ENCODE data around the gene MZT2A.
"Not testable (repeated sequence)": the region's sequence is repeated elsewhere in the genome, so short reads cannot be mapped to it uniquely, and the experiment has no call there.

MZT2A gene

DNA sequence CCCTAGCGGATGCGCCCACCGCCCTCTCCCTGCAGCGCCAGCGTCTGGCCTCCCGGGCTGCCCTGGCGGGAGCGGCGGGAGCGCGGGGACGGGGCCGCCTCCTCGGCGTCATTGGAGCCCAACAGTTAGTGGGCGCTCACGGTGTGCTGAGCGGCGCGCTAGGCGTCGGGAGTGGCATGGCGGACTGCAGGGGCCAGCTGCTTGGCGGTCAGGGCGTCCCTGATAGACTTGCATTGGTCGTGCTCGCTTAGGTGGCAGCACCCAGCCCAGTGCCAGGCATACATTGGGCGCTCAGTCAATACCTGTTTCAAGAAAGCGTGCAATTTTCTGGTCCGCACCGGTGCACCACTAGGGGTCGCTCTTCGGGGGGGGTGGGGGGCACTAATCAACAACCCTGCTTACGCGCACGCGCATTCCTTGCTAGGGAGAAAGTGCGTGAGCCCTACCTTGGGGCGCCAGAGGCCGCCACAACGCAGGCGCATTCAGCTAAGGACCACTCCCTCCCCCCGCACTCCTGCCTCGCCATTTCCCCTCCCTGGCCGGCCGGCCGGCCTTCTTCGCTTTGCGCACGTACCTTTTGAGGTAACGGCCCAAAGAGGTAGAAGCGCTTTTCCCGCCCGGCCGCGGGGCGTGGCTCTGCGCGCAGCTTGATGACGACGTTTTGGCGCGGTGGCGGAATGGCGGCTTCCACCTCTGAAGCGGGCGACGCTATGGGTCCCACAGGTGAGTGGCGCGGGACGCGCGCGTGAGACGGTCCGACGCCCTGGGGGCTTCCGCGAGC, 411 bp upstream of the MZT2A start:
- peak; percentile 75 to 92 (median 86) for DNase-seq (ENCODE audit: low read depth in 3 of 3, low spot score in 1 of 3)

DNA sequence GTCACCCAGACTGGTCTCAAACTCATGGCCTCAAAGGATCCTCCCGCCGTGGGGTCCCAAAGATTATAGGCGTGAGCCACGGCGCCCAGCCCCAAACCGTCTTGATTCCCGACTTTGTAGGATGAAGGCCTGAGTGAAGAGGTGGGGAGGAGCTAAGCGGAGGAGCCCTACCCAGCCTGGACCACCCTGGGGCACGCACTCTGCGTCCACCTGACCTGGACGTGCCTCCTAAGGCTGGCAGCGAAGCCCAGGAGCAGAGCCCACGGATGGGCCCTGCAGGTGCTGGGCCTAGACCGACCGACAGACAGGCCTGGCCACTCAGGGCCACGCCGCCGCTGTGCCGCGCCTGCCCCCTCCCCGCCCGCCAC, 744 bp downstream of the MZT2A start:
- not testable (repeated sequence) for DNase-seq (ENCODE audit: low read depth in 3 of 3, low spot score in 1 of 3)

DNA sequence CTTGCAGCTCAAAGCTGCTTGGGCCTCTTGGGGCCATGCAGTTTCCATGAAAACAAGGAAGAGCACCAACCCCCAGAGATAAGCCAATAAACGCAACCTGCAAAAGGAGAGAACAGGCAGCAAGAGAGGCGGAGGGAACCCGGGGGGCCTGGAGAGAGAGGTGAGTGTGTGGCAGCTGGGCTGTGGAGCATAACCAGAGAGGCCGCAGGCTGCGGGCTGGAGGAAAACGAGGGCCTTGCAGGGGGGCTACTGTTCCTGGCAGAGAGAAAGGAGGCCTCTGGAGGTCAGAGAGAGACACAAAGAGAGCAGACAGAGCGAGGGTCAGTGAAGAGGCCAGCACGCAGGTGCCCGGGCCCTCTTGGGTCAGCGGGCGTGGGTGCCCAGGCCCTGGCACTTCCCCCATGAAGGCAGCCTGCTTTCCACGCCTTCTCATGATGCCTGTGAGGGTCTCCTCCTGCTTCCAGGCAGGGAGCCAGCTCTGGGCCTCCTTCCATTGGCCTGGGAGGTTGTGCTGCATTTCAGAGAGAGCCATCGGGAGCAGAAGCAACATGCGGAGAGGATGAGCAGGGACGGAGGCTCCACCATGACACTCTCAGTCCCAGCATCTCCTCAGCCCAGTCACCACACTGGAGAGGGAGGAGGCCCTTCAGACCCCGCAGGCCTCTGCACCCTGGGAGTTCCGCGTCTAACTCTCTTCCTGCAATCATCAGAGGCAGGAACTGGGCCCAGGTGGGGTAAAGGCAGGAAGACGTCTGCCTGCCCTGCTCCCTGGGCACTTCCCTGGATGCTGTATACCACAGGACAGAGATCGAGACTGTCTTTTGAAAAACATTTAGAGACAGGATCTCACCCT, 1.4 kb downstream of the MZT2A start:
- peak in 1 of 3 donors; percentile 6 for DNase-seq (ENCODE audit: low read depth in 3 of 3, low spot score in 1 of 3)

DNA sequence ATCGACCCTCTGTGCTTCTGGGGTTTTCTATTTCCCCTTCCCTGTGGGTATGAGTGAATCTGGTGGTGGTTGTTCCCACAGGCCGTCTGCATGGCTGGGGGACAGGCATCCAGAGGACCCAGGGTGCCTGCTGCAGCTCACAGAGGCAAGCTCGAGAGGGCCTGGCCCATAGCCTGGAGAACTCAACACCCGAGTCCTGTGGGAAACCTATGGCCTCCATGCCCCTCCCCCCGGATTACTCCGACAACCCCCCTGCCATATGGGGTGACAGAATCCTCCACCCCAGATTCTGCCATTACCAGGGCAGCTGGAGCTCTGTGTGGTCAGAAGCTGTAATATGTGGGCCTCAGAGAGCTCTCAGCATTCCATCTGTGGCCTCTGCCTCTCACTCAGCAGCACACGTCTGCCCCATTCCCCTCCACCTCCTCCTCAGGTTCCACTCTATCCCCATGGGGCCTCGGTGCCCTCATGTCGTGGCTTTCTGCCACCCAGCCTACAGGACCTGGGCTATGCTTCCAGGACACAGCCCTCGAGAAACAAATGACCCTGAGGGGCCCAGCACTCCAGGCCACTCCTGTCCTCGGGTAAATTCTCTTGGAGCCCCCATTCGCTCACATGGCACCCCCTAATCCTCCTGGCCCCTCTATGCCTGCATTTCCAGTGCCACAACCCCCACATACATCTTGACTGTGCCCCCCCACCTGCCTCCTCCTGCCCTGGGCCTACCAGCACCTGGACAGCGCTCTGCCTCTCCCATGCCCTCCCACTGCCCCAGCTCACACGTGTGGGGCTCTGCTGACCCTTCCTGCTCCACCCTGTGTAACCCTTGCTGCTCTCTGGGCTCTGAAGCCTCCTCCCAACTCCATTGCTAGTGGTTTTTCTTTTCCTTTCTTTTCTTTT, 3.6 kb downstream of the MZT2A start:
- DNase-seq (ENCODE audit: low read depth in 3 of 3, low spot score in 1 of 3): no peak

DNA sequence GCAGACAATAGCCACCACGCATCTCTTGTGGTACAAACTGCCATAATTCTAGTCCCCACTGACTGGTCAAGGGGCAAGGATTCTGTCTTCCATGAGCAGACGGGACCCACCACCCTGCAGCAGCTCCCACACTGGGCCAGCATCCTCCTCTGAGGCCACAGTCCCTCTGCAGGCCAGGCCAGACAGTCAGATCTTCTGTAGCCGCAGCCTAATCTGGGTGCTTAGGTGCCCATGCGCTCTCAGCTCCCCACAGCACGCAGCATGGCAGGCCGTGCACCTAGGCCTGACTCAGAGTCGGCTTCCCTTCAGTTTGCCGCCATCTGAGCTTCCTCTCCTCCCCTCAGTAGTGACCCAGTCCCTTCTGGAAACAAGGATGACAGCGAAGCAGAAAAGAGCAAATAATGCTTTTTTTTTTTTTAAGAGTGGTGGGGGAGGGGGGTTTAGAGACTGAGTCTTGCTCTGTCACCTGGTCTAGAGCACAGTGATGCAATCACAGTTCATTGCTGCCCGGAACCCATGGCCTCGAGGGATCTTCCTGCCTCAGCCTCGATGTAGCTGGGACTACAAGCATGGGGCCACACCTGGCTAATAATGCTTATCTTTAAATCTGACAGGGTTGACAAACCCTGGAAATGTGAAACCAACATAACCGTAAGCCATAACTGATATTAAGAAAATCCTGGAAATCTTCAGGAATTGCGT, 5.8 kb downstream of the MZT2A start:
- DNase-seq (ENCODE audit: low read depth in 3 of 3, low spot score in 1 of 3): not testable (repeated sequence)

DNA sequence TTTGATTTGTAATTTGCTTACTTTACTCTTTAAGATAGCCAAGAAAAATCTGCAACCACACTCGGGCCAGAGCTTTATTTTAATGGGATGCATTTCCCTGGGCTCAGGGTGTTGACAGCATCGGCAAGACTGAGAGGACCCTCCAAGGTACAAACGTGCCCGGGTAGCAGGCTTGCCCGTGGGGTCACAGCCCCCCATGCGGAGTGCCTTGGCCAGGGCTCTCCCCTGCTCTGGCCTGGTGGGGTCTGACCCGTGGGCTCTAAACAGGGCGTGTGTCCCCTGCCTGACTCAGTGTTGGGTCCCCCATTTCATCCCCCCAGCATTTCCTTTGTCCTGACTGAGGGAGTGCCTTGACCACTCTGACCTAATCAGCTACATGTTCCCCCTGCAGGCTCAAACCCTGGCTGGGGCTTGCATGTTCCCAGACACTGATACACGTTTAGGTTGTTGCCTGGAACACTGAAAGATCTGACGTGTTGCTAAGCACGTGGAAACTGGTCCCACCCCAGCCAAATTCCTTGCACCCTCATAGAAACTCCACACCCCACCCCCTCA, 7.2 kb downstream of the MZT2A start:
- DNase-seq (ENCODE audit: low read depth in 3 of 3, low spot score in 1 of 3): not testable (repeated sequence)

DNA sequence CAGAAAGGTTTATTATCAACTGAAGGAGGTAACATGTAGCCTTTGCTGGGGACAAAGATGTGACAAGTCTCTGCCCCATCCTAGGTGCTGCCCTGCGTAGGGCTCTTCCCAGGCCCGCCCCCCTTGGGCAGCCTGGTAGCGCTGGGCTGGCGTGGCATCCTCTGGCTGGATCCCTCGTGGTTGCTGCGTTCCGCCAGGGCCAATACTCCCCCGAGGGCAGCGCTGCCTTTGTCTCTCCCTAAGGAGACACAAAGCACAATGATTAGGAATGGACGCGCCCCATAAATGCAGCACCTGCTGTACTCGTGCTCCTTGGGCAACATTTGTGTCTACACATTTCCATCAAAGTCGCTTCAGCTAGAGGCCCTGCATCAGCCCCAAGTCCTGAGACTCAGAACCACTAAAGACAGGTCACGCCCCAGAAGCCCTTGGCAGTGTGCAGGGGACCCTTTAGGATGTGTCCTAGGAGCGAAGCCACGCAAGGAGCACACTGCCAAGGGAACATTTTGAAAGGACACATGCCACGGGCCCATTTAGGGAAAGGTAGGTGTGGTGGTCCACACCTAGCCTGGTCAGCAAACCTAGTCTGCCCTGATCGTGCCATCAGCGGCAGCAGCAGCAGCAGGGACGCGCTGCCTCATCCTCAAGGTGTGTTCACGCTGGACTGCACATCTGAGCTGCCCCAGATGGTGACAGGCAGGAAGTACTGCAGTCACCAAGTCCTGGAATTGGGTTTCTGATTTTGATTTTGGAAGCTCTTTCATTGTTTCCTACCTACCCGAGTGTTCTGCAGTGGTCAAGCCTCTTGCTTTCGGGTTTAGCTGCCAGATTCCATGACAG, 8.0 kb downstream of the MZT2A start:
- not testable (repeated sequence) for DNase-seq (ENCODE audit: low read depth in 3 of 3, low spot score in 1 of 3)

DNA sequence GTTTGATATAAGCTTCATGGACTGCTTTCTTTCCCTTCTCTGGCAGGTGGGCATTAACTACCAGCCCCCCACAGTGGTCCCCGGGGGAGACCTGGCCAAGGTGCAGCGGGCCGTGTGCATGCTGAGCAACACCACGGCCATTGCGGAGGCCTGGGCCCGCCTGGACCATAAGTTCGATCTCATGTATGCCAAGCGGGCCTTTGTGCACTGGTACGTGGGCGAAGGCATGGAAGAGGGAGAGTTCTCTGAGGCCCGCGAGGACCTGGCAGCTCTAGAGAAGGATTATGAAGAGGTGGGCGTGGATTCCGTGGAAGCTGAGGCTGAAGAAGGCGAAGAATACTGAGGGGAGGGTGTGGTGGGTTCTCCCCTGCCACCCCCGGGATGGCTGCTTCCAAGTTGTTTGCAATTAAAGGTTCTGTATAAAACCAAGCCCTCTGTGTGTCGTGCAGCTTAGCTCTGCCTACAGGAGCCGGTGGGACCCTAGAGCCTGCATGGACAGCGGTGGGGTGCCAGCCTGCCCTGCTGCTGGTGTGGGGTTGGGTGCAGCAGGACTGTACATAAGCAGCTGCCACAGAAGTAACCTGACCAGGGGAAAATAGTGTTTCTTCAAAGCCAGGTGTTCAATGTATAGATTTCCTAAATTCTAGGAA, 9.6 kb downstream of the MZT2A start:
- DNase-seq (ENCODE audit: low read depth in 3 of 3, low spot score in 1 of 3): not testable (repeated sequence)

DNA sequence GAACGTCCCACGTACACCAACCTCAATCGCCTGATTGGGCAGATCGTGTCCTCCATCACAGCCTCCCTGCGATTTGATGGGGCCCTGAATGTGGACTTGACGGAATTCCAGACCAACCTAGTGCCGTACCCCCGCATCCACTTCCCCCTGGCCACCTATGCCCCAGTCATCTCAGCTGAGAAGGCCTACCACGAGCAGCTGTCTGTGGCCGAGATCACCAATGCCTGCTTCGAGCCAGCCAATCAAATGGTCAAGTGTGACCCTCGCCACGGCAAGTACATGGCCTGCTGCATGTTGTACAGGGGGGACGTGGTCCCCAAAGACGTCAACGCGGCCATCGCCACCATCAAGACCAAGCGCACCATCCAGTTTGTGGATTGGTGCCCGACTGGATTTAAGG, 11.8 kb downstream of the MZT2A start:
- not testable (repeated sequence) for DNase-seq (ENCODE audit: low read depth in 3 of 3, low spot score in 1 of 3)

DNA sequence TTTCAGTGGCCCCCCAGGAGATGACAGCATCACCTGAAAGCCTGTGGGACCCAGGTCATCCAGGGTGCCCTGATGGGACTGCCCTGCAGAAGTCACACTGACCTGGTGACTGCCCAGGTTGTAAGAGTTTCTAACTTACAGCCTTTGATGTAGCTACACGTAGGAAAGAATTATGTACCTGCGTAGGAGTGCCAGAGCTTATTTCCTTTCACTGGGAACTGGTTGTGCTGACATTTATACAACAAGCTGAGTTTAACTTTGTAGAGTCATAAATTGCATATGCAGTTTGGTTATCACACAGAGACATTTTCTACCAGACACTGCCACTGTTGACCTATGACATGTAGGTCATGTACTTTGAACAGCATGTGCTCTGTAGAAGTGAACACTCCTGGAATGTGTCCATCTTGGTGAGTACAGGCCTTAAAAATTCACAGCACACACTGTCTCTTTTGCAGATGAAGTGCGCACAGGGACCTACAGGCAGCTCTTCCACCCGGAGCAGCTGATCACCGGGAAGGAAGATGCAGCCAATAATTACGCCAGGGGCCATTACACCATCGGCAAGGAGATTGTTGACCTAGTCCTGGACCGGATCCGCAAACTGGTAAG, 13.2 kb downstream of the MZT2A start:
- not testable (repeated sequence) for DNase-seq (ENCODE audit: low read depth in 3 of 3, low spot score in 1 of 3)

DNA sequence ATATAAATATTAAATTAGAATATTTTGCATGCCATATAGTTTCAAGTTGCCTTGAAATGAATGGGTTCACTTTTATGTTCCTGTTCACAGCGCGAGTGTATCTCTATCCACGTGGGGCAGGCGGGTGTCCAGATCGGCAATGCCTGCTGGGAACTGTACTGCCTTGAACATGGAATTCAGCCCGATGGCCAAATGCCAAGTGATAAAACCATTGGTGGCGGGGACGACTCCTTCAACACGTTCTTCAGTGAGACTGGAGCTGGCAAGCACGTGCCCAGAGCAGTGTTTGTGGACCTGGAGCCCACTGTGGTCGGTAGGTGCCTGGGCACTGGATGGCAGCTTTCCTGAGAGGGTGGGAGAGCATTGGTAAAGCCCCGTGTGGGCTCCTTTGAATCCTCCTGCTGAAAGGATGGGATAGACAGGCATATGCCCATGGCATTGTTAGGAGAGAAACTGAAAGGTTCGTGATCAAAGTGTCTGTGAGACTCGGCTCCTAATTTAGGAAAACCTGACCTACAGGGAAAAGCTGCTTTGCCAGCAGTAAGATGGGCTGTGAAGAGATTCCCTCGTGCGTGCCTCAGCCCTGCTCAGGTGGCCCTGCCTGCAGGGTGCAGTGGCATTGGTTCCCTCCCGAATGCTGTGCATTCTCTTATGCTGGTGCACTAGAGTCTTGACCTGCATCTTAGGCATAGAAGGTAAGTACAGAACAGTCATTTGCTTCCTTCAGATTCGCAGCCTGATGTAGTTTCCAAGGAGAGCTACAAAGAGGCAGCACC, 13.9 kb downstream of the MZT2A start:
- not testable (repeated sequence) for DNase-seq (ENCODE audit: low read depth in 3 of 3, low spot score in 1 of 3)

DNA sequence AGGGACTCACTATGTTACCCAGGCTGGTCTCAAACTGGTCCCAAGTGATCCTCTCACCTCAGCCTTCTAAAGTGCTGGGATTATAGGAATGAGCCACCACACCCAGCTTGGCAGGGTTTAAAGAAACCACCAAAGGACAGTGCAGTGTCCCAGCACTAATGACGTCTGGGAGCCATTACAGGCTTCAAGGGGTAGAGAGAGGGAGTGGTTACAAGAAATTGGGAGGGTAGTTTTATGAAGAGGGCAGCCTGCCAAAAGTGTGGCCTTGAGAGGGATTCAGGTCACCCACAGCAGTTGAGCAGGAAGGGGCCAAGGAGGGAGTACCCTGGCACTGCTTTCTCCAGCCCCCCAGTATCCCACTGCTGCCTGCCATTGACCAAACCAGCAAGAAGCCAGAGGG, 15.0 kb downstream of the MZT2A start:
- DNase-seq (ENCODE audit: low read depth in 3 of 3, low spot score in 1 of 3): not testable (repeated sequence)

DNA sequence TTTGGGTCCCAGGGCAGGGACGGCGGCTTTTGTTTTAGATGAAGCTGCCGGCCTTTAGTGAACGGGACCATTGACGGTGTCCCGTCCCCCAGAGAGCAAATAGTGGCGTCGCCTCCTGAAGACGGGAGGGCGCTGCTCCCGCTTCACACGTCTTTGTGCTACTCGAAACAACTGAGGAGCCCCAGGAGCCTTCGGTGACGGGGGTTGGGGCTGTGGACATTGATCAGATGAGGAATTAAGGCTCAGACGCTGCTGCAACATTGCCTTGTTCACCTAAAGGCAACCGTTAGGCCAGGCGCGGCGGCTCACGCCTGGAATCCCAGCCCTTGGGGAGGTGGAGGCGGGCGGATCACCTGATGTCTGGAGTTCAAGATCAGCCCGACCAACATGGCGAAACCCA, 15.8 kb downstream of the MZT2A start:
- DNase-seq (ENCODE audit: low read depth in 3 of 3, low spot score in 1 of 3): not testable (repeated sequence)

DNA sequence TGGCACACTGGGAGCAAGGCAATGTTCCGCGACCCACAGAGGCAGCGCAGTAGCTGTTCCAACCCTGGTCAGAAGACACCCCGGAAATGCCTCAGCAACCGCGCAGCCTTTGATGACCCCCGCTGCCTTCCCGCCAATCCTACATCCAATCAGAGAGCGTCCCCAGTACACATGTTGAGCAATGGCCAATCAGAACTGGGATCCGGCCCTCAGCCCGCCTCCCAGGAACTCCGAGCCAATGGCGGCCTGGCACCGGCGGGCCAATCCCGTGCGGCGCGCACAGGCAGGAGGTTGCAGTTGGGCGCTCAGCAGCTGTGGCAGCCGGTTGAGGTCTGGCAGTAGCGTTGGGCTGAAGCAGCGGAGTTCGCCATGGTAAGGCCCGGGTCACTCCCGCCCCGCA, 16.4 kb downstream of the MZT2A start, which contains the start of gene TUBA3D:
TUBA3D (plus strand) TSS at position 289 of the 400 bp plus-strand sequence; CDS start at position 370, 81 bp downstream.
- no peak for DNase-seq (ENCODE audit: low read depth in 3 of 3, low spot score in 1 of 3)

DNA sequence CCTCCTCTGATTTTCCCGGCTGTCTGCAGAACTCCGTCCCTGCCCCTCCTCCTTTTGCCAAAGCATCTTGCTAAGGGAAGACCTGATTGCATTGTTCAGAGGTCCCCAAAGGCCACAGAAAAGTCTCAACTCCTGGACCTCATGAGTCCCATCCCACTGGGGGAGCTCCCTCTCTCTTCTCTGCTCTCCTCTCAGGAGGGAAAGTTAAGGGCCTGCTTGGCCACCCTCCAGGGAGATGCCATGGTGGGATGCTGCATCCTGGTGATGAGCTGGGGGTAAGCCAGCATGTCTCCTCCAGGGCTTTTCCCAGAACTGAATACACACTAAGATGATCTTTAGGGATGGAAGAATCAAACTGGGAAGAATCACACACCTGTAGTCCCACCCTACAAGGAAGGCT, 18.9 kb downstream of the MZT2A start:
- DNase-seq (ENCODE audit: low read depth in 3 of 3, low spot score in 1 of 3): not testable (repeated sequence)

DNA sequence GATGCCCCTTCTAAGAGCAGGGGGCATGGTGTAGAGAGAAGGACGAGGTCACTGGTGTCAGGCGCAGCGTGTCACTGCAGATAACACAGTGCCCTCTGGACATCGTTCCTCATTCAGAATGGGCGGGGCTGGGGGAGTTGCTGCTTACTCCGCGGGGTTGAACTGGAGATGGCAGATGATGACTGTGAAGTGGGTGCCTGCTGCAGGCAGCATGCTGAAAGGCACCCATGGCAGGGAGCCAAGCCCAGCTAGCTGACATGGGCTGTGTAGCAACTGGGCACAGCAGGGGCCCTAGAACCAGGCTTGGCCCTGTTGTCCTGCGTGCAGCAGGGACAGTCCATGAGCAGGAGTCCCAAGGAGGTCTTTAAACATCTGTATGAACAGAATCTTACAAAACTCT, 20.6 kb downstream of the MZT2A start:
- not testable (repeated sequence) for DNase-seq (ENCODE audit: low read depth in 3 of 3, low spot score in 1 of 3)

DNA sequence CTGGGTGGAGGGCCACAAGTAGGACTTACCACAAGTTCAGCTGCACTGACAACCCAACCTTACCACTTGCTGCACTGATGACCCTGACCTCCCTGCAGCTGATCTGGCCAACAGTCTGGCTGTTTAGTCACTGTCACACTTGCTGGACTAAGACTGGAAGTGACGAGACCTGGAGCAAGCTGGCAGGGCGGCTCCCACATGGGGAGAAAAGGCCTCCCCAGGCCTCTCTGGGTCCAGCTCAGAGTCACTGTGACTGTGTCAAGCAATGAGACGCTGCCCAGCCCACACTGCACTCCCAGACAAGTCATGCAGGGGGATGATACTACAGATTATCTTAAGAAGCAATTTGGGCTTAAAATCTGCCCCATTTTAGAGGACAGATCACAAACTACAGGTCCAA, 21.3 kb downstream of the MZT2A start:
- DNase-seq (ENCODE audit: low read depth in 3 of 3, low spot score in 1 of 3): not testable (repeated sequence)

DNA sequence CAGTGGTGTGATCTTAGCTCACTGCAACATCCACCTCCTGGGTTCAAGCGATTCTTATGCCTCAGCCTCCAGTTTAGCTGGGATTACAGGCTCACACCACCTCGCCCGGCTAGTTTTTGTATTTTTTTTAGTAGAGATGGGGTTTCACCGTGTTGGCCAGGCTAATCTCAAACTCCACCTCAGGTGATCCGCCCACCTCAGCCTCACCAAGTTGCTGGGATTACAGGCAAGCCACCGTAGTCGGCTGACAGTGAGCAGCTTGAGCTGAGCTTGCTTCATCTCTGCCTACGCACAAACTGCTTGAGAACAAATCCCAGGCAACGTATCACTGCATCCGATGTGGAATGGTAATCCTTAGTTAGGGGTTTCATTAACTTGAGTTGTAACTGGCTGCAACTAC, 24.5 kb downstream of the MZT2A start:
- DNase-seq (ENCODE audit: low read depth in 3 of 3, low spot score in 1 of 3): not testable (repeated sequence)
